ENCODE results near the gene MAPK8IP1.

The MAPK8IP1 gene

GRCh38 chr11:45846974-45847910, 38.2 kb upstream of the MAPK8IP1 start, which contains the start of gene CRY2:
CRY2 (plus strand) TSS chr11:45847475; CDS start chr11:45847491, 16 bp downstream.
- DNase-seq (ENCODE audit: low spot score), result peak; percentile 97
- in situ Hi-C loops (cut with MboI; ENCODE audit: low pct_unique_long_range_greater_than_20kb, low sequenced_read_pairs, unreplicated experiment), result no loop called here
- TF ChIP-seq, protein P1, sequence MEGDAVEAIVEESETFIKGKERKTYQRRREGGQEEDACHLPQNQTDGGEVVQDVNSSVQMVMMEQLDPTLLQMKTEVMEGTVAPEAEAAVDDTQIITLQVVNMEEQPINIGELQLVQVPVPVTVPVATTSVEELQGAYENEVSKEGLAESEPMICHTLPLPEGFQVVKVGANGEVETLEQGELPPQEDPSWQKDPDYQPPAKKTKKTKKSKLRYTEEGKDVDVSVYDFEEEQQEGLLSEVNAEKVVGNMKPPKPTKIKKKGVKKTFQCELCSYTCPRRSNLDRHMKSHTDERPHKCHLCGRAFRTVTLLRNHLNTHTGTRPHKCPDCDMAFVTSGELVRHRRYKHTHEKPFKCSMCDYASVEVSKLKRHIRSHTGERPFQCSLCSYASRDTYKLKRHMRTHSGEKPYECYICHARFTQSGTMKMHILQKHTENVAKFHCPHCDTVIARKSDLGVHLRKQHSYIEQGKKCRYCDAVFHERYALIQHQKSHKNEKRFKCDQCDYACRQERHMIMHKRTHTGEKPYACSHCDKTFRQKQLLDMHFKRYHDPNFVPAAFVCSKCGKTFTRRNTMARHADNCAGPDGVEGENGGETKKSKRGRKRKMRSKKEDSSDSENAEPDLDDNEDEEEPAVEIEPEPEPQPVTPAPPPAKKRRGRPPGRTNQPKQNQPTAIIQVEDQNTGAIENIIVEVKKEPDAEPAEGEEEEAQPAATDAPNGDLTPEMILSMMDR (IDR thresholded peaks at IDR 0.05; ENCODE audit: extremely low read depth, insufficient read depth, missing control alignments), result no peak

DNA sequence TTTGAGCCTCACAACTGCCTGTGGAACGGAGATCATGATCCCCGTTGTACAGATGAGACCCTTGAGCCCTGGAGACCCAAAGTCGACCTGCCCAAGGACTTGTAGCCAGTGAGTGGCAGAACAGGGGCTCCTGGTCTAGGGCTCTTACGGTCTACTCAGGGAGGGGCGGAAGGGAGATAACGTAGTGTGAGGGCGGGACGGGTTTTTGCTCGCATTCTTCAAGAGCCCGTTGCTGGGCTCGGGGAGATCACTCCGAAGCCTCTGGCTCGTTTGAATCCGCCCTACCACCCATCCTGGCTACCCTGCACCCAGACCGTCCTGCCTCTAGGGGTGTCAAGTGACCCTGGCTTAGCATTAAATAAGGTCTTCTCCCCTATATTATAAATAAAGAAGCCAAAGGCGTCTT, 37.5 kb upstream of the MAPK8IP1 start:
- TF ChIP-seq, protein P1 (IDR thresholded peaks at IDR 0.05; ENCODE audit: extremely low read depth, insufficient read depth, missing control alignments), result peak; percentile 24
- DNase-seq (ENCODE audit: low spot score), result peak; percentile 52
- in situ Hi-C loops (cut with MboI; ENCODE audit: low pct_unique_long_range_greater_than_20kb, low sequenced_read_pairs, unreplicated experiment), result no loop called here

- DNase-seq (ENCODE audit: low spot score), result no peak
- in situ Hi-C loops (cut with MboI; ENCODE audit: low pct_unique_long_range_greater_than_20kb, low sequenced_read_pairs, unreplicated experiment), result no loop called here
- TF ChIP-seq, protein P1 (IDR thresholded peaks at IDR 0.05; ENCODE audit: extremely low read depth, insufficient read depth, missing control alignments), result no peak
Measured at GRCh38 chr11:45848654-45849081, 36.8 kb upstream of the MAPK8IP1 start.

- in situ Hi-C loops (cut with MboI; ENCODE audit: low pct_unique_long_range_greater_than_20kb, low sequenced_read_pairs, unreplicated experiment), result no loop called here
- TF ChIP-seq, protein P1 (IDR thresholded peaks at IDR 0.05; ENCODE audit: extremely low read depth, insufficient read depth, missing control alignments), result no peak
- no peak for DNase-seq (ENCODE audit: low spot score)
Measured at GRCh38 chr11:45850446-45850845, 35.0 kb upstream of the MAPK8IP1 start.

DNA sequence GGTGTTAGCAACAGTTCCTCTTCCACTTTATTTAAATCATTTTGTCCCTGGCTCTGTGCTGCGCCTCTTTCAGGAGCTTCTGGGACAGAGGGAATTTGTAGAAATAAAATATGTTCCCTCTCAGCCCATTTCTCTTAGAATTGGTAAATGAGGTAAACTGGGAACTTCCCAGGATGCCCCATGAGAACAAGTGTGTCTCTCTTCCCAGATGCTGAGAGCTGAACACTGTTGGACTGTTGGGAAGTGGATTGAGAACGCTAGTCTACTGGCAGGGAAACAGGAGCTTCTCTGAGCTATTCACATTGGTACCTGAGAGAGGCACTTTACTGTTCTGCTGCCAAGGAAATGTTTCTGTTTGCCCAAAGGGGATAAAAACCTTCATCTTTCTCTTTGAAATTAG, 34.2 kb upstream of the MAPK8IP1 start:
- DNase-seq (ENCODE audit: low spot score), result no peak
- TF ChIP-seq, protein P1 (IDR thresholded peaks at IDR 0.05; ENCODE audit: extremely low read depth, insufficient read depth, missing control alignments), result no peak
- in situ Hi-C loops (cut with MboI; ENCODE audit: low pct_unique_long_range_greater_than_20kb, low sequenced_read_pairs, unreplicated experiment), result no loop called here

- TF ChIP-seq, protein P1 (IDR thresholded peaks at IDR 0.05; ENCODE audit: extremely low read depth, insufficient read depth, missing control alignments), result peak; percentile 3
- no peak for DNase-seq (ENCODE audit: low spot score)
- in situ Hi-C loops (cut with MboI; ENCODE audit: low pct_unique_long_range_greater_than_20kb, low sequenced_read_pairs, unreplicated experiment), result no loop called here
Measured at GRCh38 chr11:45852018-45852711, 33.3 kb upstream of the MAPK8IP1 start.
